GM12878 (cell line): ENCODE results near the gene EPB41. TPM values are rescaled to one million over a fixed set of nuclear protein-coding genes. Genes with fewer than 3 reads are reported as not detected.

Source experiments
- EGR1 ChIP-seq, 2 experiments: IDR thresholded peaks; 1 replicate in 1 of 2; 2 replicates in 1 of 2; pipeline ENCODE4 v1.6.1; 2011 to 2012; ENCODE audit warnings: low read depth in 2 of 2, low read length in 2 of 2, borderline replicate concordance in 1 of 2, mild to moderate bottlenecking in 1 of 2, moderate library complexity in 1 of 2
- HDAC6 ChIP-seq: fragments of 200-600 bp; sonication (generic); IDR thresholded peaks from one replicate; pipeline ENCODE4 v1.8.0; 2017; ENCODE audit warnings: antibody characterized with exemption; ENCODE audit not compliant: unreplicated experiment
- IRF4 ChIP-seq: IDR thresholded peaks from 2 replicates; pipeline ENCODE4 v1.6.1; 2011; ENCODE audit warnings: low read depth, low read length
- KLF5 ChIP-seq: fragments of 450-650 bp; IDR thresholded peaks from 2 replicates; pipeline ENCODE4 v1.6.1; 2014; ENCODE audit warnings: mild to moderate bottlenecking; ENCODE audit not compliant: partially characterized antibody
- MXI1 ChIP-seq: fragments of 150-350 bp; IDR thresholded peaks from 2 replicates; pipeline ENCODE4 v1.6.1; 2011; ENCODE audit warnings: low read depth, mild to moderate bottlenecking, inconsistent platforms, low read length, improper control_type of control experiment
- MYC ChIP-seq: IDR thresholded peaks from 2 replicates; pipeline ENCODE4 v1.6.1; 2011; ENCODE audit warnings: mild to moderate bottlenecking, low read length, moderate library complexity, inconsistent platforms; ENCODE audit not compliant: insufficient read depth, insufficient replicate concordance, insufficient read length, severe bottlenecking
- NBN ChIP-seq: fragments of 450-650 bp; IDR thresholded peaks from 2 replicates; pipeline ENCODE4 v1.6.1; 2016
- NR2C1 ChIP-seq: fragments of 450-650 bp; IDR thresholded peaks from 2 replicates; pipeline ENCODE4 v1.6.1; 2017; ENCODE audit warnings: antibody characterized with exemption, mild to moderate bottlenecking, moderate library complexity
- NRF1 ChIP-seq: conservative IDR thresholded peaks from 2 replicates; pipeline ENCODE4 v1.6.1; 2011; ENCODE audit warnings: mild to moderate bottlenecking, low read depth, low read length, improper control_type of control experiment
- RBBP5 ChIP-seq: fragments of 200-600 bp; sonication (generic); conservative IDR thresholded peaks from 2 replicates; pipeline ENCODE4 v1.6.1; 2016
- SMAD1 ChIP-seq: fragments of 450-650 bp; IDR thresholded peaks from 2 replicates; pipeline ENCODE4 v1.6.1; 2018; ENCODE audit warnings: mild to moderate bottlenecking, low read depth; ENCODE audit not compliant: partially characterized antibody
- WRNIP1 ChIP-seq: IDR thresholded peaks from 2 replicates; pipeline ENCODE4 v1.6.1; 2011; ENCODE audit warnings: low read depth, low read length, improper control_type of control experiment, borderline replicate concordance
- ZNF217 ChIP-seq: fragments of 450-650 bp; IDR thresholded peaks from 2 replicates; pipeline ENCODE4 v1.6.1; 2017; ENCODE audit warnings: antibody characterized with exemption, mild to moderate bottlenecking
- ZNF274 ChIP-seq: IDR thresholded peaks from one replicate; pipeline ENCODE4 v1.8.0; 2011; ENCODE audit not compliant: insufficient read length, insufficient read depth
- ZSCAN29 ChIP-seq: fragments of 450-650 bp; IDR thresholded peaks from 2 replicates; pipeline ENCODE4 v1.6.1; 2017; ENCODE audit warnings: mild to moderate bottlenecking, moderate library complexity
- ZZZ3 ChIP-seq: IDR thresholded peaks from 2 replicates; pipeline ENCODE4 v1.6.1; 2011; ENCODE audit warnings: low read depth; ENCODE audit not compliant: control insufficient read depth, insufficient read length
- polyA plus RNA-seq, 11 experiments: library from polyadenylated mRNA; depleted of rRNA in 4 of 11; unstranded in 6 of 11; stranded (reverse) in 5 of 11; fragments of >200 nt; fragmentation: Nextera tagmentation in 4 of 11; fragmentation: Illumina TruSeq in 1 of 11; extraction: Ambion mirVana in 4 of 11; extraction: Trizol in 1 of 11; gene quantifications; 1 replicate in 1 of 11; 2 replicates in 10 of 11; pipeline versions ENCODE4 v1.2.1 to v1.2.3, GENCODE V29; 2011 to 2016; ENCODE audit warnings: inconsistent platforms in 2 of 11, missing spikeins in 2 of 11, low read depth in 1 of 11
- total RNA-seq, 4 experiments: library from RNA; depleted of rRNA in 3 of 4; stranded (reverse); fragments of >200 nt in 3 of 4; fragmentation: Illumina TruSeq in 1 of 4; extraction: Trizol in 1 of 4; gene quantifications; 2 replicates each; pipeline versions ENCODE4 v1.2.1 to v1.2.3, GENCODE V29; 2013 to 2021
- TF ChIP-seq, protein P1 (sequence below): IDR thresholded peaks from 2 replicates; pipeline ENCODE4 v1.6.1; 2011; ENCODE audit warnings: mild to moderate bottlenecking, low read depth, low read length, moderate library complexity; ENCODE audit not compliant: insufficient replicate concordance
- TF ChIP-seq, protein P2 (sequence below): fragments of 450-650 bp; IDR thresholded peaks from 2 replicates; pipeline ENCODE4 v1.6.1; 2017; ENCODE audit warnings: mild to moderate bottlenecking, low read depth, inconsistent platforms; ENCODE audit not compliant: poor library complexity, severe bottlenecking
- TF ChIP-seq, protein P3 (sequence below): IDR thresholded peaks from 2 replicates; pipeline ENCODE4 v1.6.1; 2011; ENCODE audit warnings: low read depth, low read length, improper control_type of control experiment, borderline replicate concordance
- TF ChIP-seq, protein P4 (sequence below): fragments of 450-650 bp; IDR thresholded peaks from 2 replicates; pipeline ENCODE4 v1.6.1; 2018; ENCODE audit warnings: mild to moderate bottlenecking, low read depth, moderate library complexity; ENCODE audit not compliant: partially characterized antibody
- TF ChIP-seq, protein P5 (sequence below), 3 experiments: IDR thresholded peaks in 2 of 3; conservative IDR thresholded peaks in 1 of 3; 2 replicates each; pipeline ENCODE4 v1.5.1; 2011; ENCODE audit warnings: low read depth in 3 of 3, low read length in 3 of 3, mild to moderate bottlenecking in 3 of 3, control low read depth in 2 of 3, moderate library complexity in 2 of 3, inconsistent platforms in 1 of 3, mixed read lengths in 1 of 3; ENCODE audit not compliant: control insufficient read depth in 2 of 3, insufficient read depth in 1 of 3; ENCODE audit errors: extremely low read depth in 1 of 3

Gene EPB41
- total and polyA plus RNA-seq, 10 of the 15 experiments (the other 5 are each of a cell fraction or from before 2014, with no cell fraction given), result 1.1 to 77.6 (median 58.8) TPM

DNA sequence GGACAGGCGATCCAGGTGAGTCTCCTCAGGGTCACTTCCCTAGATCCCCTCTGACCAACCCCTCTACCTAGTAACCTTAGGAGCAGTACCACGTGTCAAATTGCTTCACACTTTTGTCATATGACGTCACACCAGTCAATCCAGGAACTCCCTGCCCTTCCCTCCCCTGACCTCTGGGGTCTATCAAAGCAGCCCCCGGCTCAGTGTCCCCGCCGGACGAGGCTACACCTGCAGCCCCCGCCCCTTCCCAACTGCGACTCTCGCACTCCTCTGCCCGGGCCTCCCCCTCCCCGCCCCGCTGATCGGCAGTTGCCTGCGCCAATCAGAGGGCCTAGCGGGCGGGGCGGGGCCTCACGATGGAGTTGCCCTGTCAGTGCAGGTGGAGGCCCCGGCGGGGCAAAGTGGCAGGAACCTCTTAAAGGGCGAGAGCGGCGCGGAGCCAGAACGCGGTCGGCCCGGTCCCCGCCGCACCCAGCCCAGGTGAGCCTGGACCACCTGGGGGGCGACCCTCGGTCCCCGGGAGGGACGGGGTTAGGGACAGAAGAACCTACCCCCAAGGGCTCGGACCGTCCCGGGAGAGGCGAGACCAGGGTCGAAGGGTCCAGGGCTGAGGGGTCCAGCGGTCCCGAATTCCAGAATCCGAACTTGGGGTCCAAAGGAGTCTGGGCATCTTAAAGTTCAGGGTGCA lies 27.5 kb upstream of the EPB41 start (continued):
- TF ChIP-seq, protein P1, sequence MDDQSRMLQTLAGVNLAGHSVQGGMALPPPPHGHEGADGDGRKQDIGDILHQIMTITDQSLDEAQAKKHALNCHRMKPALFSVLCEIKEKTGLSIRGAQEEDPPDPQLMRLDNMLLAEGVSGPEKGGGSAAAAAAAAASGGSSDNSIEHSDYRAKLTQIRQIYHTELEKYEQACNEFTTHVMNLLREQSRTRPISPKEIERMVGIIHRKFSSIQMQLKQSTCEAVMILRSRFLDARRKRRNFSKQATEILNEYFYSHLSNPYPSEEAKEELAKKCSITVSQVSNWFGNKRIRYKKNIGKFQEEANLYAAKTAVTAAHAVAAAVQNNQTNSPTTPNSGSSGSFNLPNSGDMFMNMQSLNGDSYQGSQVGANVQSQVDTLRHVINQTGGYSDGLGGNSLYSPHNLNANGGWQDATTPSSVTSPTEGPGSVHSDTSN, result peak; percentile 96
- TF ChIP-seq SMAD1, result peak; percentile 19
- TF ChIP-seq IRF4, result no peak
- TF ChIP-seq, protein P2, sequence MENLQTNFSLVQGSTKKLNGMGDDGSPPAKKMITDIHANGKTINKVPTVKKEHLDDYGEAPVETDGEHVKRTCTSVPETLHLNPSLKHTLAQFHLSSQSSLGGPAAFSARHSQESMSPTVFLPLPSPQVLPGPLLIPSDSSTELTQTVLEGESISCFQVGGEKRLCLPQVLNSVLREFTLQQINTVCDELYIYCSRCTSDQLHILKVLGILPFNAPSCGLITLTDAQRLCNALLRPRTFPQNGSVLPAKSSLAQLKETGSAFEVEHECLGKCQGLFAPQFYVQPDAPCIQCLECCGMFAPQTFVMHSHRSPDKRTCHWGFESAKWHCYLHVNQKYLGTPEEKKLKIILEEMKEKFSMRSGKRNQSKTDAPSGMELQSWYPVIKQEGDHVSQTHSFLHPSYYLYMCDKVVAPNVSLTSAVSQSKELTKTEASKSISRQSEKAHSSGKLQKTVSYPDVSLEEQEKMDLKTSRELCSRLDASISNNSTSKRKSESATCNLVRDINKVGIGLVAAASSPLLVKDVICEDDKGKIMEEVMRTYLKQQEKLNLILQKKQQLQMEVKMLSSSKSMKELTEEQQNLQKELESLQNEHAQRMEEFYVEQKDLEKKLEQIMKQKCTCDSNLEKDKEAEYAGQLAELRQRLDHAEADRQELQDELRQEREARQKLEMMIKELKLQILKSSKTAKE, result no peak
- TF ChIP-seq, protein P3, sequence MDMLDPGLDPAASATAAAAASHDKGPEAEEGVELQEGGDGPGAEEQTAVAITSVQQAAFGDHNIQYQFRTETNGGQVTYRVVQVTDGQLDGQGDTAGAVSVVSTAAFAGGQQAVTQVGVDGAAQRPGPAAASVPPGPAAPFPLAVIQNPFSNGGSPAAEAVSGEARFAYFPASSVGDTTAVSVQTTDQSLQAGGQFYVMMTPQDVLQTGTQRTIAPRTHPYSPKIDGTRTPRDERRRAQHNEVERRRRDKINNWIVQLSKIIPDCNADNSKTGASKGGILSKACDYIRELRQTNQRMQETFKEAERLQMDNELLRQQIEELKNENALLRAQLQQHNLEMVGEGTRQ, result peak; percentile 40; the same call in 1 of the 2 replicates
- no peak for TF ChIP-seq NRF1
- 0 out of 2 replicates have a peak, but pooled peaks have one; percentile 8 for TF ChIP-seq NR2C1
- TF ChIP-seq, protein P4, sequence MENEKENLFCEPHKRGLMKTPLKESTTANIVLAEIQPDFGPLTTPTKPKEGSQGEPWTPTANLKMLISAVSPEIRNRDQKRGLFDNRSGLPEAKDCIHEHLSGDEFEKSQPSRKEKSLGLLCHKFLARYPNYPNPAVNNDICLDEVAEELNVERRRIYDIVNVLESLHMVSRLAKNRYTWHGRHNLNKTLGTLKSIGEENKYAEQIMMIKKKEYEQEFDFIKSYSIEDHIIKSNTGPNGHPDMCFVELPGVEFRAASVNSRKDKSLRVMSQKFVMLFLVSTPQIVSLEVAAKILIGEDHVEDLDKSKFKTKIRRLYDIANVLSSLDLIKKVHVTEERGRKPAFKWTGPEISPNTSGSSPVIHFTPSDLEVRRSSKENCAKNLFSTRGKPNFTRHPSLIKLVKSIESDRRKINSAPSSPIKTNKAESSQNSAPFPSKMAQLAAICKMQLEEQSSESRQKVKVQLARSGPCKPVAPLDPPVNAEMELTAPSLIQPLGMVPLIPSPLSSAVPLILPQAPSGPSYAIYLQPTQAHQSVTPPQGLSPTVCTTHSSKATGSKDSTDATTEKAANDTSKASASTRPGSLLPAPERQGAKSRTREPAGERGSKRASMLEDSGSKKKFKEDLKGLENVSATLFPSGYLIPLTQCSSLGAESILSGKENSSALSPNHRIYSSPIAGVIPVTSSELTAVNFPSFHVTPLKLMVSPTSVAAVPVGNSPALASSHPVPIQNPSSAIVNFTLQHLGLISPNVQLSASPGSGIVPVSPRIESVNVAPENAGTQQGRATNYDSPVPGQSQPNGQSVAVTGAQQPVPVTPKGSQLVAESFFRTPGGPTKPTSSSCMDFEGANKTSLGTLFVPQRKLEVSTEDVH, result no peak
- TF ChIP-seq, protein P5, sequence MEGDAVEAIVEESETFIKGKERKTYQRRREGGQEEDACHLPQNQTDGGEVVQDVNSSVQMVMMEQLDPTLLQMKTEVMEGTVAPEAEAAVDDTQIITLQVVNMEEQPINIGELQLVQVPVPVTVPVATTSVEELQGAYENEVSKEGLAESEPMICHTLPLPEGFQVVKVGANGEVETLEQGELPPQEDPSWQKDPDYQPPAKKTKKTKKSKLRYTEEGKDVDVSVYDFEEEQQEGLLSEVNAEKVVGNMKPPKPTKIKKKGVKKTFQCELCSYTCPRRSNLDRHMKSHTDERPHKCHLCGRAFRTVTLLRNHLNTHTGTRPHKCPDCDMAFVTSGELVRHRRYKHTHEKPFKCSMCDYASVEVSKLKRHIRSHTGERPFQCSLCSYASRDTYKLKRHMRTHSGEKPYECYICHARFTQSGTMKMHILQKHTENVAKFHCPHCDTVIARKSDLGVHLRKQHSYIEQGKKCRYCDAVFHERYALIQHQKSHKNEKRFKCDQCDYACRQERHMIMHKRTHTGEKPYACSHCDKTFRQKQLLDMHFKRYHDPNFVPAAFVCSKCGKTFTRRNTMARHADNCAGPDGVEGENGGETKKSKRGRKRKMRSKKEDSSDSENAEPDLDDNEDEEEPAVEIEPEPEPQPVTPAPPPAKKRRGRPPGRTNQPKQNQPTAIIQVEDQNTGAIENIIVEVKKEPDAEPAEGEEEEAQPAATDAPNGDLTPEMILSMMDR (IDR thresholded peaks at IDR 0.05 in 2 of 3, conservative IDR thresholded peaks at IDR 0.05 in 1 of 3; ENCODE audit: control insufficient read depth in 2 of 3, extremely low read depth in 1 of 3, insufficient read depth in 1 of 3, low read depth in 3 of 3, low read length in 3 of 3), result no peak
- TF ChIP-seq NBN, result peak; percentile 98
- TF ChIP-seq MYC, result no peak
- no peak for TF ChIP-seq WRNIP1
- TF ChIP-seq KLF5, result peak; percentile 54
- no peak; the same call in 1 of the 2 replicates for TF ChIP-seq MXI1
- TF ChIP-seq RBBP5, result no peak
- TF ChIP-seq HDAC6, result no peak
- TF ChIP-seq ZNF217, result no peak
- no peak for TF ChIP-seq ZZZ3
- TF ChIP-seq EGR1 (IDR thresholded peaks at IDR 0.05; ENCODE audit: borderline replicate concordance in 1 of 2, low read depth in 2 of 2, low read length in 2 of 2), result no peak
- no peak for TF ChIP-seq ZNF274
- no peak for TF ChIP-seq ZSCAN29
